Measurements from ENCODE around the gene CORO7.

- TF ChIP-seq CTCF (IDR thresholded peaks at IDR 0.05; ENCODE audit: low read depth, low read length): no peak
- TF ChIP-seq POLR2A (IDR thresholded peaks at IDR 0.05; ENCODE audit: extremely low read depth, insufficient read length): no peak
- TF ChIP-seq MYC (IDR thresholded peaks at IDR 0.05; ENCODE audit: low read depth, low read length): no peak
- no peak for TF ChIP-seq MAX (IDR thresholded peaks at IDR 0.05; ENCODE audit: low read depth, low read length)
Measured at GRCh38 chr16:4391631-4392381, 24.6 kb downstream of the CORO7 start.

Measured in NB4 (cell line).